ENCODE measurements around the gene LYPD5.

Gene LYPD5

DNA sequence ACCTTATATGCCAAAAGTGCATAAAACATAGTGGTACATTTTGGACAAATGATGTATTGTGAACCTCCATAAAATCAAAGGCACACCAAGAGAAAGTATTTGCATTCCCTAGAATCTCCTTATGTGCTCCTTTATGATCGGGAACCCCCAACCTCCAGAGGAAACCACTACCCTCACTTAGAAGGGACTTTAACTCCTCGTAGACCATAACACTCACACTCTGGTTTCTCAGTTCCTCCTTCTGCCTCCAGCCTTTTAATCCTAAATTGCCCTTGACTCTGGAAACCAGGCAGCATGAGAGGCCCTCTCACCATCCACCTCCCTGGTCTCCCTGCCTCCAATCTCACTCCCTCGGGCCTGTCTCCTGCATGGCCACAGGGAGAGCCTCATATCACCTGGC is 11.7 kb downstream of the LYPD5 start:
- TF ChIP-seq, protein P1, sequence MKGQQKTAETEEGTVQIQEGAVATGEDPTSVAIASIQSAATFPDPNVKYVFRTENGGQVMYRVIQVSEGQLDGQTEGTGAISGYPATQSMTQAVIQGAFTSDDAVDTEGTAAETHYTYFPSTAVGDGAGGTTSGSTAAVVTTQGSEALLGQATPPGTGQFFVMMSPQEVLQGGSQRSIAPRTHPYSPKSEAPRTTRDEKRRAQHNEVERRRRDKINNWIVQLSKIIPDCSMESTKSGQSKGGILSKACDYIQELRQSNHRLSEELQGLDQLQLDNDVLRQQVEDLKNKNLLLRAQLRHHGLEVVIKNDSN (IDR thresholded peaks at IDR 0.05) = no peak
- no peak for TF ChIP-seq RAD21 (IDR thresholded peaks at IDR 0.05; ENCODE audit: low read depth)
- no peak for TF ChIP-seq CEBPB (IDR thresholded peaks at IDR 0.05)
- no peak for TF ChIP-seq TCF12 (IDR thresholded peaks at IDR 0.05; ENCODE audit: low read depth)
- no peak for TF ChIP-seq EP300 (IDR thresholded peaks at IDR 0.05; ENCODE audit: borderline replicate concordance)
- no peak for TF ChIP-seq TEAD4 (IDR thresholded peaks at IDR 0.05)
- no peak for TF ChIP-seq YY1 (IDR thresholded peaks at IDR 0.05; ENCODE audit: low read depth)
- TF ChIP-seq EGR1 (IDR thresholded peaks at IDR 0.05) = no peak
- no peak for TF ChIP-seq FOXM1 (IDR thresholded peaks at IDR 0.05; ENCODE audit: borderline replicate concordance, low read depth)
- no peak for TF ChIP-seq TAF1 (IDR thresholded peaks at IDR 0.05; ENCODE audit: low read depth)
- TF ChIP-seq ZBTB7A (IDR thresholded peaks at IDR 0.05; ENCODE audit: low read depth) = no peak
- TF ChIP-seq NFIC (IDR thresholded peaks at IDR 0.05) = no peak
- no peak for TF ChIP-seq MAX (IDR thresholded peaks at IDR 0.05)
- TF ChIP-seq, protein P2, sequence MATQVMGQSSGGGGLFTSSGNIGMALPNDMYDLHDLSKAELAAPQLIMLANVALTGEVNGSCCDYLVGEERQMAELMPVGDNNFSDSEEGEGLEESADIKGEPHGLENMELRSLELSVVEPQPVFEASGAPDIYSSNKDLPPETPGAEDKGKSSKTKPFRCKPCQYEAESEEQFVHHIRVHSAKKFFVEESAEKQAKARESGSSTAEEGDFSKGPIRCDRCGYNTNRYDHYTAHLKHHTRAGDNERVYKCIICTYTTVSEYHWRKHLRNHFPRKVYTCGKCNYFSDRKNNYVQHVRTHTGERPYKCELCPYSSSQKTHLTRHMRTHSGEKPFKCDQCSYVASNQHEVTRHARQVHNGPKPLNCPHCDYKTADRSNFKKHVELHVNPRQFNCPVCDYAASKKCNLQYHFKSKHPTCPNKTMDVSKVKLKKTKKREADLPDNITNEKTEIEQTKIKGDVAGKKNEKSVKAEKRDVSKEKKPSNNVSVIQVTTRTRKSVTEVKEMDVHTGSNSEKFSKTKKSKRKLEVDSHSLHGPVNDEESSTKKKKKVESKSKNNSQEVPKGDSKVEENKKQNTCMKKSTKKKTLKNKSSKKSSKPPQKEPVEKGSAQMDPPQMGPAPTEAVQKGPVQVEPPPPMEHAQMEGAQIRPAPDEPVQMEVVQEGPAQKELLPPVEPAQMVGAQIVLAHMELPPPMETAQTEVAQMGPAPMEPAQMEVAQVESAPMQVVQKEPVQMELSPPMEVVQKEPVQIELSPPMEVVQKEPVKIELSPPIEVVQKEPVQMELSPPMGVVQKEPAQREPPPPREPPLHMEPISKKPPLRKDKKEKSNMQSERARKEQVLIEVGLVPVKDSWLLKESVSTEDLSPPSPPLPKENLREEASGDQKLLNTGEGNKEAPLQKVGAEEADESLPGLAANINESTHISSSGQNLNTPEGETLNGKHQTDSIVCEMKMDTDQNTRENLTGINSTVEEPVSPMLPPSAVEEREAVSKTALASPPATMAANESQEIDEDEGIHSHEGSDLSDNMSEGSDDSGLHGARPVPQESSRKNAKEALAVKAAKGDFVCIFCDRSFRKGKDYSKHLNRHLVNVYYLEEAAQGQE (IDR thresholded peaks at IDR 0.05; ENCODE audit: low read depth) = no peak

- TF ChIP-seq RAD21 (IDR thresholded peaks at IDR 0.05; ENCODE audit: low read depth) = no peak
- TF ChIP-seq FOXM1 (IDR thresholded peaks at IDR 0.05; ENCODE audit: borderline replicate concordance, low read depth) = no peak
- 0 out of 2 replicates have a peak, but pooled peaks have one; percentile 8 for TF ChIP-seq CEBPB (IDR thresholded peaks at IDR 0.05)
- no peak for TF ChIP-seq NFIC (IDR thresholded peaks at IDR 0.05)
- TF ChIP-seq TEAD4 (IDR thresholded peaks at IDR 0.05) = 0 out of 2 replicates have a peak, but pooled peaks have one; percentile 23
- TF ChIP-seq EGR1 (IDR thresholded peaks at IDR 0.05) = no peak
- no peak for TF ChIP-seq ZBTB7A (IDR thresholded peaks at IDR 0.05; ENCODE audit: low read depth)
- no peak for TF ChIP-seq YY1 (IDR thresholded peaks at IDR 0.05; ENCODE audit: low read depth)
- no peak for TF ChIP-seq CREB1 (IDR thresholded peaks at IDR 0.05; ENCODE audit: low read depth)
- TF ChIP-seq, protein P2 (IDR thresholded peaks at IDR 0.05; ENCODE audit: low read depth) = peak; percentile 98
- no peak for TF ChIP-seq EP300 (IDR thresholded peaks at IDR 0.05; ENCODE audit: borderline replicate concordance)
- no peak for TF ChIP-seq MAX (IDR thresholded peaks at IDR 0.05)
- TF ChIP-seq TAF1 (IDR thresholded peaks at IDR 0.05; ENCODE audit: low read depth) = no peak
- TF ChIP-seq TCF12 (IDR thresholded peaks at IDR 0.05; ENCODE audit: low read depth) = no peak
- TF ChIP-seq, protein P1 (IDR thresholded peaks at IDR 0.05) = no peak
These were observed 13.2 kb downstream of the LYPD5 start for GRCh38 chr19:43789029-43789428.

- no peak for TF ChIP-seq TEAD4 (IDR thresholded peaks at IDR 0.05)
- TF ChIP-seq MAX (IDR thresholded peaks at IDR 0.05) = no peak
- TF ChIP-seq TCF12 (IDR thresholded peaks at IDR 0.05; ENCODE audit: low read depth) = no peak
- TF ChIP-seq, protein P1 (IDR thresholded peaks at IDR 0.05) = no peak
- TF ChIP-seq EGR1 (IDR thresholded peaks at IDR 0.05) = no peak
- no peak for TF ChIP-seq RAD21 (IDR thresholded peaks at IDR 0.05; ENCODE audit: low read depth)
- no peak for TF ChIP-seq CREB1 (IDR thresholded peaks at IDR 0.05; ENCODE audit: low read depth)
- TF ChIP-seq, protein P2 (IDR thresholded peaks at IDR 0.05; ENCODE audit: low read depth) = no peak
- TF ChIP-seq NFIC (IDR thresholded peaks at IDR 0.05) = no peak
These were observed 15.6 kb downstream of the LYPD5 start for GRCh38 chr19:43786665-43787064.
